SK-N-SH (cell line): ENCODE measurements around the gene SPINK13.

Source experiments
- EP300 ChIP-seq, 2 experiments: IDR thresholded peaks; 2 replicates each; pipeline versions ENCODE4 v1.4.0 to v1.6.1; 2012; ENCODE audit warnings: borderline replicate concordance in 1 of 2, low read depth in 1 of 2, low read length in 1 of 2
- EZH2phosphoT487 ChIP-seq: fragments of 200-600 bp; sonication (generic); IDR thresholded peaks from 2 replicates; pipeline ENCODE4 v1.6.1; 2017; ENCODE audit warnings: low read depth, mixed run types, mild to moderate bottlenecking, antibody characterized with exemption, moderate library complexity, borderline replicate concordance
- GABPA ChIP-seq: IDR thresholded peaks from 2 replicates; pipeline ENCODE4 v1.4.0; 2012; ENCODE audit warnings: low read depth, mild to moderate bottlenecking
- NRF1 ChIP-seq: IDR thresholded peaks from 2 replicates; pipeline ENCODE4 v1.6.1; 2012; ENCODE audit warnings: low read depth, mild to moderate bottlenecking, low read length
- POLR2AphosphoS5 ChIP-seq: IDR thresholded peaks from 2 replicates; pipeline ENCODE4 v1.6.1; 2012; ENCODE audit warnings: low read depth, low read length
- RFX5 ChIP-seq: IDR thresholded peaks from 2 replicates; pipeline ENCODE4 v1.6.1; 2012; ENCODE audit warnings: mild to moderate bottlenecking, improper control_type of control experiment, low read length
- TAF1 ChIP-seq: IDR thresholded peaks from 2 replicates; pipeline ENCODE4 v1.6.1; 2012; ENCODE audit warnings: low read depth, mild to moderate bottlenecking, low read length, moderate library complexity, borderline replicate concordance
- YY1 ChIP-seq: IDR thresholded peaks from 2 replicates; pipeline ENCODE4 v1.4.0; 2012; ENCODE audit warnings: low read depth, mild to moderate bottlenecking
- TF ChIP-seq, protein P1 (sequence below): fragments of 200-600 bp; sonication (generic); IDR thresholded peaks from 2 replicates; pipeline ENCODE4 v1.6.1; 2017; ENCODE audit warnings: antibody characterized with exemption, mild to moderate bottlenecking, moderate library complexity
- TF ChIP-seq, protein P2 (sequence below): IDR thresholded peaks from 2 replicates; pipeline ENCODE4 v1.6.1; 2012; ENCODE audit warnings: mild to moderate bottlenecking, low read depth, low read length, moderate library complexity

DNA sequence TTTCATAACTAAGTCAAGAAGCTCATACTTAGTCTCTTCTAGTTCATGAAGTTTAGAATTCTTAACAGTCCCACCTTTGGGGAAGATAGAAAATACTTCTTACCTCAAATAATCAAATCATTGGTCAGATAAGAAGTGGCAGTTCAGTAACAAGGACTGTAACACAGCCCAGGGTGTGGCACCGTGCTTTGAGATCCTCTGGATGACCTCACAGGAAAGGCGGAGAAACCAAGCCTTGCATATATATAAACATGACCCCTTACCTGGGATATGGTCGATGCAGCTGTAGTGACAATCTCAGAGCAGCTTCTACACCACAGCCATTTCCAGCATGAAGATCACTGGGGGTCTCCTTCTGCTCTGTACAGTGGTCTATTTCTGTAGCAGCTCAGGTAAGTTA lies 43.6 kb downstream of the SPINK13 start, which contains the start of gene SPINK7:
- TF ChIP-seq, protein P1, sequence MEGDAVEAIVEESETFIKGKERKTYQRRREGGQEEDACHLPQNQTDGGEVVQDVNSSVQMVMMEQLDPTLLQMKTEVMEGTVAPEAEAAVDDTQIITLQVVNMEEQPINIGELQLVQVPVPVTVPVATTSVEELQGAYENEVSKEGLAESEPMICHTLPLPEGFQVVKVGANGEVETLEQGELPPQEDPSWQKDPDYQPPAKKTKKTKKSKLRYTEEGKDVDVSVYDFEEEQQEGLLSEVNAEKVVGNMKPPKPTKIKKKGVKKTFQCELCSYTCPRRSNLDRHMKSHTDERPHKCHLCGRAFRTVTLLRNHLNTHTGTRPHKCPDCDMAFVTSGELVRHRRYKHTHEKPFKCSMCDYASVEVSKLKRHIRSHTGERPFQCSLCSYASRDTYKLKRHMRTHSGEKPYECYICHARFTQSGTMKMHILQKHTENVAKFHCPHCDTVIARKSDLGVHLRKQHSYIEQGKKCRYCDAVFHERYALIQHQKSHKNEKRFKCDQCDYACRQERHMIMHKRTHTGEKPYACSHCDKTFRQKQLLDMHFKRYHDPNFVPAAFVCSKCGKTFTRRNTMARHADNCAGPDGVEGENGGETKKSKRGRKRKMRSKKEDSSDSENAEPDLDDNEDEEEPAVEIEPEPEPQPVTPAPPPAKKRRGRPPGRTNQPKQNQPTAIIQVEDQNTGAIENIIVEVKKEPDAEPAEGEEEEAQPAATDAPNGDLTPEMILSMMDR = no peak
- TF ChIP-seq YY1 (no peak), EP300 (IDR thresholded peaks at IDR 0.05; ENCODE audit: borderline replicate concordance in 1 of 2, low read depth in 1 of 2, low read length in 1 of 2) (no peak), EZH2phosphoT487 (no peak), TAF1 (no peak), GABPA (no peak), POLR2AphosphoS5 (no peak), NRF1 (no peak), RFX5 (no peak)
- TF ChIP-seq, protein P2, sequence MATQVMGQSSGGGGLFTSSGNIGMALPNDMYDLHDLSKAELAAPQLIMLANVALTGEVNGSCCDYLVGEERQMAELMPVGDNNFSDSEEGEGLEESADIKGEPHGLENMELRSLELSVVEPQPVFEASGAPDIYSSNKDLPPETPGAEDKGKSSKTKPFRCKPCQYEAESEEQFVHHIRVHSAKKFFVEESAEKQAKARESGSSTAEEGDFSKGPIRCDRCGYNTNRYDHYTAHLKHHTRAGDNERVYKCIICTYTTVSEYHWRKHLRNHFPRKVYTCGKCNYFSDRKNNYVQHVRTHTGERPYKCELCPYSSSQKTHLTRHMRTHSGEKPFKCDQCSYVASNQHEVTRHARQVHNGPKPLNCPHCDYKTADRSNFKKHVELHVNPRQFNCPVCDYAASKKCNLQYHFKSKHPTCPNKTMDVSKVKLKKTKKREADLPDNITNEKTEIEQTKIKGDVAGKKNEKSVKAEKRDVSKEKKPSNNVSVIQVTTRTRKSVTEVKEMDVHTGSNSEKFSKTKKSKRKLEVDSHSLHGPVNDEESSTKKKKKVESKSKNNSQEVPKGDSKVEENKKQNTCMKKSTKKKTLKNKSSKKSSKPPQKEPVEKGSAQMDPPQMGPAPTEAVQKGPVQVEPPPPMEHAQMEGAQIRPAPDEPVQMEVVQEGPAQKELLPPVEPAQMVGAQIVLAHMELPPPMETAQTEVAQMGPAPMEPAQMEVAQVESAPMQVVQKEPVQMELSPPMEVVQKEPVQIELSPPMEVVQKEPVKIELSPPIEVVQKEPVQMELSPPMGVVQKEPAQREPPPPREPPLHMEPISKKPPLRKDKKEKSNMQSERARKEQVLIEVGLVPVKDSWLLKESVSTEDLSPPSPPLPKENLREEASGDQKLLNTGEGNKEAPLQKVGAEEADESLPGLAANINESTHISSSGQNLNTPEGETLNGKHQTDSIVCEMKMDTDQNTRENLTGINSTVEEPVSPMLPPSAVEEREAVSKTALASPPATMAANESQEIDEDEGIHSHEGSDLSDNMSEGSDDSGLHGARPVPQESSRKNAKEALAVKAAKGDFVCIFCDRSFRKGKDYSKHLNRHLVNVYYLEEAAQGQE = no peak
